HG03457 (cell line): ENCODE results near the gene CYYR1.

Source experiments
- ATAC-seq: cut with Tn5 transposase; IDR thresholded peaks from one replicate; pipeline ENCODE4 v1.9.1; 2021; ENCODE audit warnings: moderate number of reproducible peaks; ENCODE audit not compliant: unreplicated experiment

Gene CYYR1

GRCh38 chr21:26572702-26573381 lies at the start of gene CYYR1:
CYYR1 (minus strand) TSS chr21:26573286; CDS start chr21:26572940, 346 bp downstream.
- ATAC-seq, result no peak

DNA sequence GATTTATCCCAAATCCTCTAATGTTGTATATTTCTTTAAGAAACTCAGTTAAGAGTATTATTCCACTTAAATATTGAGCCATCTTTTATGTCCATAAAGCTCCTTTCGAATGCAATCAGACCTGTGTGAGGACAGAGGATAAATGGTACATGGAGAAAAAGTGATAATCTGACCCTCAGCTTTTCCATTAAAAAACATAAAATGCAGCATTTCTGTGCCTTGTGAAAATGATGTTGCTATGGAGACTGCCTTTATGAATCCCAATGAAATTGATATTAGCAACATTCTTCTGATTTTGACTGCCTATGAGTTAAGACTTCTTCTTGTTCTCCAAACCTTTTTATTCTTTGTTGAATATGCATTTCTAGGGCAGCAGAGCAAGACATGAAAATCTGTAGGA lies 44.1 kb upstream of the CYYR1 start:
- no peak for ATAC-seq

DNA sequence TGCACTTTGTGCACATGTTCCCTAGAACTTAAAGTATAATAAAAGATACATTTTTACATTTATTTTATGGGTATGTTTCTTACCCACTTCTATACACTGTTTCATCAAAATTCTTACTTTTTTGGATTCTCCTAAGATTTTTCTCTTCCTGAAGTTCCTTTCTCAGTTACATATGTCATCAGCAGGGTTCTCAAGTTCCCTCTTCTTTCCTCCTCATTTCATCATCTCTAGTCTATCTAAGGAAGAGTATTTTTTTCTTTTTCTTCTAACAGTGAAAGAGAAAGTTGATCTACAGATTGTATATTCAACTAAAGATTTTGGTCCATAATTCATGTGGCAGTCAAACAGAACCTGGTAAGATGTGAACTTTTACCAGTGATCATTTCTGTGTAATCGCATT lies 41.2 kb upstream of the CYYR1 start:
- no peak for ATAC-seq

- ATAC-seq, result no peak
Measured at GRCh38 chr21:26599261-26599660, 26.2 kb upstream of the CYYR1 start.

DNA sequence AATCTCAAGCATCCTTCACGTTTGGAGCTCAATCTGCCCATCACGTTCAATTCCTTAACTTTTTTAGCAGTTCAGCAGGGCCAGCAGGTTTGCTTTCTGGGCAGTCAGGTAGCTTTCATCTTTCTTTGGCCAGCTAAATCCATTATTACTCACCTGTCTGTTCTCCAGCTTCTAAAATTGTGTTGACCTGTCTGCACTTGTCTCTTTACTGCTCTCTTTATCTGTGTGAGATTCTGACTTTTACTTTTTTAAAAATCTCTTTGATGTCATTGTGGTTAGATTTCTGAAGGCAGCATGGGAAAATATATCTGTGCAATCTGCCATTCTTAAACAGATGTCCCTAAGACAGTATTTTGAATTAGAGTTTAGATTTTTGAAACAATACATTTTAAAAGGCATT lies 24.9 kb upstream of the CYYR1 start:
- ATAC-seq, result no peak

DNA sequence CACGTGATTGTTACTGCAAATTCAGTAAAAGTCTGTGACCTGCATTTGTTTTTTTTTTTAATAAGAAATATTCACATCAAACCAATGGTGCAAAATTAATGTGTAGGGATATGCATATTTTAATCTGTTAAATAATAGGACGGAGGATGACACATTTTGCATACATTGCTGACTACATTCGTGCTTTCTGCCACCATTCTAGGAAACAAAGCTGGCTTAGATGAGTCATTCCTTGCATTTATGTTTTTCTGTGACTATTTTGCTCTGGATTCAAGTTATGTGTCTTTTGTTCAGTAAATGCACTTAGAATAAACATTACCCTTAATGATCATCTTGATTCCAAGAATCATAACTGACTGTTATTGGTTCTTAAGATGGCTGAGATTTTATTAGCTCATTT lies 23.9 kb upstream of the CYYR1 start:
- no peak for ATAC-seq

DNA sequence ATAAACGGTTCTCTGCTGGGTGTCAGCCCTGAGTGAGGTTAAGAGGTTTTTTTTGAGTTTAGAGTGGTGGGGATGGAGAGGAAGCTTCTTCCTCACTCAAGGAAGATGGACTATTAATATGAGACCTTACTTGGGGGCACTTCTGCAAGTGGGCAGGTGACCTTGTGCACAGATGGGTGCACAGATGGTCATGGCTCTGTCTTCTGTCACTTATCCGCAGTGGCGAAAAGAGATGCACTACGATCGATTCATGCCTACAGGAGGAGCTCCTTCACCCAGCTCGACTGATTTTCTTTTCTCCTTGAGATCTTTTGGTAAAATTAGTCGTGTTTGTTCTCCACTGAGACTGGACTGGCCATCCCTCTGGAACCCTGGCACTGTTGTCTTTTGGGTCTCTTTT lies 22.9 kb upstream of the CYYR1 start:
- ATAC-seq, result no peak

GRCh38 chr21:26593800-26594199 lies 20.7 kb upstream of the CYYR1 start:
- ATAC-seq, result no peak

DNA sequence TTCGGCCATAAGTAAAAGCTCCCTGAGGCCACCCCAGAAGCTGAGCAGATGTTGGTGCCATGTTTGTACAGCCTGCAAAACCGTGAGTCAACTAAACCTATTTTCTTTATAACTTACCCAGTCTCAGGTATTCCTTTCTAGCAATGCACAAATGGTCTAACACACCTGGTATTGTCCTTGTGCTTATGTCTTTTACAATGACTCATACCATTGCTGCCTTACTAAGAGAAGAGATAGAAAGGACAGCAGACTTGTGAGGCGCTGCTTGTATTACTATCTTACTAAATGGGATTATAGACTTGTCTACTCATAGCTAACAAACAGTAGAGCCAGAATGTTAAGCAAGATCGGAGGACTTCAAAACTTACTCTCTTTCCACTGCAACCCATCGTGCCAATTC lies 18.5 kb upstream of the CYYR1 start:
- ATAC-seq, result no peak

DNA sequence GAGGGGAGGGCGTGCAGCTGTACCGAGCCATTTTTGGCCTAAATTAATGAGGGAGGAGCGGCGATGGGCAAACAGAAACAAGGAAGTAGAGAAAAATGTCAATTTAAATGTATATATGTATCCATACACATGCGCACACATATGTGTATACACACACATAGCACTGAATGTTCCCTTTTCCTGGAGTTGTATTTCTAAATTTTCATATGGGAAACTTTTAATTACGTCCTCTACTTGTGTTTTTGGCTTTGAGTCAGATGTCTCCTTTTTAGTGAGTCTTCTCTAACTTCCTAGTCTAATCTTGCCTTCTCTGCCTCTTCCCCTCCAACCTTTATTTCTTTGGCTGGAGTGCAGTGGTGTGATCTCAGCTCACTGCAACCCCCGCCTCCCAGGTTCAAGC lies 15.4 kb upstream of the CYYR1 start:
- no peak for ATAC-seq

DNA sequence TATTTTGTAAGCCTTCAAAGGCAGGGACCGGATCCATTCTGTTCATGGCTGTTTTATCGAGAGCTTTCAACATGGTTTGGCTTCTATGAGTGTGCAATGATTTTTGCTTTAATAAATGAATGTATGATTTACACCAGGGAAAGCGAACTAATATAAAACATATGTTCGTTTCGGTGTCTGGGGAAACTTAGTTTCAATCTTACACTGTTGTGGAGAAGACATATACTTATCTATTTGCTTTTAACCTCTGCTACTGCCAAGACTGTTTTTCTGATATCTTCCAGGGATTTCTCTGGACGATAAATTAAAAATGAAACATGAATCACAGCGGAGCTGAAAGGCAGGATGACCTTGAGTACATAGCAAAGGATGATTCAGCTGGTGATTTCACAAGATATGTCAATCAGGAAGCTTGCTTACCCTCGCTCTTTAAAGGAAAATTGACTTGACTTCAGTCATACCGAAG lies 14.7 kb upstream of the CYYR1 start:
- ATAC-seq, result no peak

- ATAC-seq, result no peak
Measured at GRCh38 chr21:26583769-26584168, 10.7 kb upstream of the CYYR1 start.

DNA sequence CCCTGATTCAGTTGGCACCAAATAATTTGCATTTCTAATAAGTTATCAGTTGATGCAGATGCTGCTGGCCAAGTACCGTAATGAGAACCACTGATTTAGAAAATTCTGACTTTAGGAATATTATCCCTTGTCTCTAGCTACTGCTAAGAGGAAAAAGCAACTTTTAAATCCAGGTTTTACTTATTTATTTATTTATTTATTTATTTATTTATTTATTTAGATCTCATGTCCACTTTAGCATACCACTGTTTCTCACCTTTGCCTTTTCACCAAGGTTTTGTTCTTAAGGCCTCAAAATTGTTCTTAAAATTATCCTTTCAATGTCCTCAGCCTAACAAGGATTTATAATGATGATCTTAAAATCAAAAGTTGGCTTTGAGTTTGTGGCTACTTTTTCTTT lies 8.7 kb upstream of the CYYR1 start:
- ATAC-seq, result no peak

- ATAC-seq, result no peak
Measured at GRCh38 chr21:26572076-26572701, 897 bp downstream of the CYYR1 start.

DNA sequence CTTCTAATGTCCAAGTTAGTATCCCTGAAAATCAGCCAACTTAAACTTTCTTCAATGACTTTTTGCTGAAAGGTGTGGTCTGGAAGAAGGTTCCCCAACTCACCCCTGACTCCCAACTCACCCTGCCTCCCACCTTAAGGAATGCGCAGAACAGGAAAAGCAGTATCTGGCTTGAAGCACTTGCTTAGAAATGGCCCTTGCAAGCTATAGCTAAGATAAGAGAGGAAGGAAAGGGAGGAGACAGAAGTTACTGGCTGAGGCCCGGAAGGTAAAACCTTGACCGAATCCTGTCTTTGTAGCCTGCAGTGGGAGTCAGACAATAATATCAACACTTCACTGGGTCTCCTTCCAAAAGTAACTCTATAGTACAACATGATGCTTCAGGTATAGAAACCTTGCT lies 2.9 kb downstream of the CYYR1 start:
- ATAC-seq, result no peak

DNA sequence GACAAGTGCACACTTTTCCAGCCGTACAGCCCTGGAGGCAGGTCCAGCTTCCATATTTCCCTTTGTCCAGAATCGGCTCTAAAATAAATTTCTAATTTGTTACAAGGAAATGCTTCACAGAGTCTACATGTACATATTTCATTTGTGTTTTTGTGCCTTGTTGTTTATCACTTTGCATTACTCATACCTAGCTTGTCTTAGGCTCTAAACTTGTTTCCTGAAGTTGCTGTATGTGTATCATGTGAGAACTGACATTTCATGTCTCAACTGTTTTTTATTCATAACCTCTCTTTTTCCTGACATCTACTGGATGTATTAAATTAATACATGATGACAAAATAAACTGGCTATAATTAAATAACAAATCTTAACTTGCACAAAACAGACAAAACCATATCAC lies 7.5 kb downstream of the CYYR1 start:
- ATAC-seq, result no peak

GRCh38 chr21:26565111-26565510 lies 8.0 kb downstream of the CYYR1 start:
- no peak for ATAC-seq

- no peak for ATAC-seq
Measured at GRCh38 chr21:26563856-26564503, 9.1 kb downstream of the CYYR1 start.

DNA sequence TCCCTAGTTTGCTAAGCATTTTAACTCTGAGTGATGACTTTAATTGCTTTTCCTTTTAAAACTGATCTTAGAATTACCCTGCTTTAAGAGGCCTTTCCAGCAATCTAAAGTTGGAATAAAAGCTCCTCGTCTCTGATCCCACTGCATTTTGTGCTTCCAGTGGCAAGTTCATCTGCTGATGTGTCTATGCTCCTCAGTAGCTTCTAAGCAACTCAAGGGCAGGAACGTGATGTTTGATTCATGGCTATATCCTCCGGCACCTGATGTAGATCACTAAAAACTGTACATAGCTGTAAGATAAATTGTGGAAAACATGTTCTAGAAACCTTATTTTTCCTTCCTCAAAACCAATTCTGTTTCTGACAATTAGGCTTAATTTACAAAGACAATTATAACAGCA lies 12.5 kb downstream of the CYYR1 start:
- no peak for ATAC-seq

DNA sequence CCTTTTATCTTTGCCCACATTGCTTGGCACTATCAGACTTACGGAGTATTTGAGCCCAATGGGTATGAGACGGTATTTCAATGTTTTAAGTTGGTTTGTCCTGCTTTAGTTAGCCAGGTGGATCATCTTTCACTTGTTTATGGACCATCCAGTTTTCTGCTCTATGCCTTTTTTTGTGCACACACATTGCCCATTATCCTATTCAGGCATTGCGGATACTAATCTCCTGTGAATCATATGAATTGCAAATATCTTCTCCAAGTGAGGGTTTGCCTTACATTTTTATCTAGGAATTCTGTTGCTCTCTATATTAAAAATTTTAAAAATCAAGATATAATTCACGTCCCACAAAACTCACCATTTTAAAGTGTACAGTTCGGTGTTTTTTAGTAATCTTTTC lies 14.0 kb downstream of the CYYR1 start:
- no peak for ATAC-seq

DNA sequence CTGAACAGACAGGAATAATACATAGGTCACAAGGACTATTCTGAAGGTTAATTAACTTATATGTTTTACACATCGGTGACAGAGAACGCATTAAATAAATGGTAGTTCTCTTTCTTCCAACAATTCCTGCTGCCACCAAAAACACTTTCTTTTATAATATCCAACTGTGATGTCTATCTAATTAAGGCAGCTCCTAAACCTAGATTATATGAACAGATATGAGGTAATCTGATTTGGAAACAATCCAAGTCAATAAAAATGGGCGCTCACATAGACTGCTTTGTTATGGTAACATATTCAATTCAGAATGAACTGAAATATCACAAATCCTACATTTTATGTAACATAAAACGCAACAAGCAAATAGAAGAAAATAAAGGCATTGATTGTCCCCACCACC lies 16.0 kb downstream of the CYYR1 start:
- no peak for ATAC-seq

DNA sequence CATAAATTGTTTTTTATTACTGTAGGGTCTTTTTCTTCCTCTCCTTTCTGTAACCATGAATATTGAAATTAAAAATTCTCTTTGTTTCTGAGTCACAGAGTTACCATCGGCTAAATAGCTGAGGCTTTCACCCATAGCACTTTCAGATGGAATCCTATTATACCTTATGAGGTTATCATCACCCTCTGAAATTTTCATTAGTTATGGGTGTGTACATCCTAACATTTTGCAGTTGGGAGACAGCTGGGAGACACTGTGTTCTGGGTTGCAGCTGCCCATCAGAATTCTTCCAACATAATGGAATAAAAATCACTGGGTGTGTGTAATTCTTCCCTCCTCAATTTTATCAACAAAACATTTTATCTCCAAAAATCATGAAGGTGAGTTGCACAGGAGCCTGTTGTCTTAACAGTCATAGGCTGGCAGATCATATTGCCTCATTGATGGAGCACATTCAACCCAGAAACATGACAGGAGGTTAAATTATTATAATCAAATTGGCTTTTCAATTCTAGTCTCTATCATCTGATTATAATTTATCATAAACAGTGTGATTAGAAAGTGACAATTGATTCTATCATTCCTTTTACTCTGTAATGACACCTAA lies 17.4 kb downstream of the CYYR1 start:
- no peak for ATAC-seq
